ENCODE measurements around the gene LSM14A.

LSM14A gene

DNA sequence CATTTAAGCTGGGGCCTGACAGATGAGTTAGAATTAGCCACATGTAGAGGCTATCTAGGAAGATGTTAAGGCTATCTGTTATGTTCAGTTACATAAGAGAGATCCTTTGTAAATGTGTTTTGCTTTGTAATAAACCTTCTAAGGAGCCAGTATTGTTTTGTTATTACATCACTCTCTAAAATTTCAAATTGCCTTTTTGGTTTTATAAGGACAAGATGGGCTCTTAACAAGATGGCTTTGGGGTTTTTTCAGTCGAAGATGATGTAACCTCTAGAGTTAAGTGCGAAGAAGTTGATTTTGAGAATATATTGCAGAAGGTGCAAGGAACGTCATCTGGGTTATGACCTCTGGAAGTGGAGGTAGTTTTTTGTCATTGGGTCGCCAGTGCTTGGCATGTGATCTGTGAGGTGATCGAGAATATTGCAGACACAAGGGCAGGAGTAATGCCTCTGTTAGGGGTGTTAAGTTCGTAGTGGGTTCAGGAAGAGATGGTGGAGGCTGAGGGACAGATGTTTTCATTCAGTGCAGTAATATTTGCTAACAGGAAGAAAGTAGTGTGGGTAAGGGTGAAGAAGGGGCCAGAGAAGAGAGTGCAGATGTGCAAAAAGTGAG, 12.7 kb downstream of the LSM14A start:
- Histone ChIP-seq H3K36me3 (ENCODE audit: insufficient read depth) (no peaks in the 10 kb centered on the region), H3K4me2 (no peak overlapping the region), H4K20me1 (ENCODE audit: insufficient read depth) (peaks cover 88% of the 10 kb centered on the region), H2AFZ (ENCODE audit: low read depth) (no peak overlapping the region), H3K4me1 (ENCODE audit: low read depth, poor library complexity, severe bottlenecking) (peaks cover 29% of the 10 kb centered on the region), H3K9ac (no peak overlapping the region), H3K4me3 (IDR thresholded peaks at IDR 0.05; ENCODE audit: insufficient read depth, low read depth, low read length) (no peak overlapping the region), H3K27me3 (ENCODE audit: insufficient read depth, low read depth) (no peaks in the 10 kb centered on the region), H3K79me2 (ENCODE audit: insufficient read depth, low read depth) (peaks cover 98% of the 10 kb centered on the region), H3K27ac (no peak overlapping the region)
- TF ChIP-seq, protein P1, sequence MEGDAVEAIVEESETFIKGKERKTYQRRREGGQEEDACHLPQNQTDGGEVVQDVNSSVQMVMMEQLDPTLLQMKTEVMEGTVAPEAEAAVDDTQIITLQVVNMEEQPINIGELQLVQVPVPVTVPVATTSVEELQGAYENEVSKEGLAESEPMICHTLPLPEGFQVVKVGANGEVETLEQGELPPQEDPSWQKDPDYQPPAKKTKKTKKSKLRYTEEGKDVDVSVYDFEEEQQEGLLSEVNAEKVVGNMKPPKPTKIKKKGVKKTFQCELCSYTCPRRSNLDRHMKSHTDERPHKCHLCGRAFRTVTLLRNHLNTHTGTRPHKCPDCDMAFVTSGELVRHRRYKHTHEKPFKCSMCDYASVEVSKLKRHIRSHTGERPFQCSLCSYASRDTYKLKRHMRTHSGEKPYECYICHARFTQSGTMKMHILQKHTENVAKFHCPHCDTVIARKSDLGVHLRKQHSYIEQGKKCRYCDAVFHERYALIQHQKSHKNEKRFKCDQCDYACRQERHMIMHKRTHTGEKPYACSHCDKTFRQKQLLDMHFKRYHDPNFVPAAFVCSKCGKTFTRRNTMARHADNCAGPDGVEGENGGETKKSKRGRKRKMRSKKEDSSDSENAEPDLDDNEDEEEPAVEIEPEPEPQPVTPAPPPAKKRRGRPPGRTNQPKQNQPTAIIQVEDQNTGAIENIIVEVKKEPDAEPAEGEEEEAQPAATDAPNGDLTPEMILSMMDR (conservative IDR thresholded peaks at IDR 0.05; ENCODE audit: low read depth, low read length): no peak

GRCh38 chr19:34186205-34186604, 13.9 kb downstream of the LSM14A start:
- Histone ChIP-seq H4K20me1 (ENCODE audit: insufficient read depth) (peaks cover 88% of the 10 kb centered on the region), H3K4me2 (no peak overlapping the region), H2AFZ (ENCODE audit: low read depth) (no peak overlapping the region), H3K9ac (no peak overlapping the region), H3K36me3 (ENCODE audit: insufficient read depth) (no peaks in the 10 kb centered on the region), H3K4me3 (IDR thresholded peaks at IDR 0.05; ENCODE audit: insufficient read depth, low read depth, low read length) (no peak overlapping the region), H3K27ac (no peak overlapping the region), H3K79me2 (ENCODE audit: insufficient read depth, low read depth) (peaks cover 98% of the 10 kb centered on the region), H3K4me1 (ENCODE audit: low read depth, poor library complexity, severe bottlenecking) (peaks cover 33% of the 10 kb centered on the region), H3K27me3 (ENCODE audit: insufficient read depth, low read depth) (no peaks in the 10 kb centered on the region)
- TF ChIP-seq, protein P1 (conservative IDR thresholded peaks at IDR 0.05; ENCODE audit: low read depth, low read length): no peak

GRCh38 chr19:34187011-34187410, 14.7 kb downstream of the LSM14A start:
- no peaks in the 10 kb centered on the region for H3K27me3 ChIP-seq (ENCODE audit: insufficient read depth, low read depth)

DNA sequence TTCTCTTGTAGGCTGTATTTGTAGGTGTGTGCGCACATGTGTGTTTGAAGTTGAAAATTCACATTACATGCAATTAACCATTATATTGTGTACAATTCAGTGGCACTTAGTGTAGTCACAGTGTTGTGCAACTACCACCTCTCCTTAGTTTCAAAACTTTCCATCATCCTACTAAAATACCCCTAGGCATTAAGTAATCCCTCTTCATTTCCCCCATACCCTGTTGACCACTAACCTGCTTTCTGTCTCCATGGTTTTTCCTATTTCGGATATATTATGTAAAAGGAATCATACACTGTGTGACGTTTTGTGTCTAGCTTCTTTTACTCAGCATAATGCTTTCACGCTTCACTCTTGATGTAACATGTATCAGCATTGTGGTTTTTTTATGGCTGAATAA, 16.1 kb downstream of the LSM14A start:
- Histone ChIP-seq H2AFZ (ENCODE audit: low read depth) (no peak overlapping the region), H3K9ac (no peak overlapping the region), H3K36me3 (ENCODE audit: insufficient read depth) (no peaks in the 10 kb centered on the region), H3K27ac (no peak overlapping the region), H3K79me2 (ENCODE audit: insufficient read depth, low read depth) (peaks cover 98% of the 10 kb centered on the region), H3K4me2 (no peak overlapping the region), H3K4me3 (IDR thresholded peaks at IDR 0.05; ENCODE audit: insufficient read depth, low read depth, low read length) (no peak overlapping the region), H3K4me1 (ENCODE audit: low read depth, poor library complexity, severe bottlenecking) (peaks cover 36% of the 10 kb centered on the region), H4K20me1 (ENCODE audit: insufficient read depth) (peaks cover 86% of the 10 kb centered on the region), H3K27me3 (ENCODE audit: insufficient read depth, low read depth) (no peaks in the 10 kb centered on the region)
- TF ChIP-seq, protein P1 (conservative IDR thresholded peaks at IDR 0.05; ENCODE audit: low read depth, low read length): no peak

More at GRCh38 chr19:34187011-34187410, 14.7 kb downstream of the LSM14A start:
- H3K4me2 ChIP-seq: no peak overlapping the region
- H3K27ac ChIP-seq: no peak overlapping the region
- H3K4me1 ChIP-seq (ENCODE audit: low read depth, poor library complexity, severe bottlenecking): peaks cover 39% of the 10 kb centered on the region
- no peaks in the 10 kb centered on the region for H3K36me3 ChIP-seq (ENCODE audit: insufficient read depth)
- H4K20me1 ChIP-seq (ENCODE audit: insufficient read depth): peaks cover 89% of the 10 kb centered on the region
- TF ChIP-seq, protein P1 (conservative IDR thresholded peaks at IDR 0.05; ENCODE audit: low read depth, low read length): no peak
- no peak overlapping the region for H3K9ac ChIP-seq
- H3K79me2 ChIP-seq (ENCODE audit: insufficient read depth, low read depth): peaks cover 98% of the 10 kb centered on the region
- no peak overlapping the region for H3K4me3 ChIP-seq (IDR thresholded peaks at IDR 0.05; ENCODE audit: insufficient read depth, low read depth, low read length)
- no peak overlapping the region for H2AFZ ChIP-seq (ENCODE audit: low read depth)

Data from KMS-11 (cell line).